ENCODE data around the gene PHETA1.

- TF ChIP-seq, protein P1, sequence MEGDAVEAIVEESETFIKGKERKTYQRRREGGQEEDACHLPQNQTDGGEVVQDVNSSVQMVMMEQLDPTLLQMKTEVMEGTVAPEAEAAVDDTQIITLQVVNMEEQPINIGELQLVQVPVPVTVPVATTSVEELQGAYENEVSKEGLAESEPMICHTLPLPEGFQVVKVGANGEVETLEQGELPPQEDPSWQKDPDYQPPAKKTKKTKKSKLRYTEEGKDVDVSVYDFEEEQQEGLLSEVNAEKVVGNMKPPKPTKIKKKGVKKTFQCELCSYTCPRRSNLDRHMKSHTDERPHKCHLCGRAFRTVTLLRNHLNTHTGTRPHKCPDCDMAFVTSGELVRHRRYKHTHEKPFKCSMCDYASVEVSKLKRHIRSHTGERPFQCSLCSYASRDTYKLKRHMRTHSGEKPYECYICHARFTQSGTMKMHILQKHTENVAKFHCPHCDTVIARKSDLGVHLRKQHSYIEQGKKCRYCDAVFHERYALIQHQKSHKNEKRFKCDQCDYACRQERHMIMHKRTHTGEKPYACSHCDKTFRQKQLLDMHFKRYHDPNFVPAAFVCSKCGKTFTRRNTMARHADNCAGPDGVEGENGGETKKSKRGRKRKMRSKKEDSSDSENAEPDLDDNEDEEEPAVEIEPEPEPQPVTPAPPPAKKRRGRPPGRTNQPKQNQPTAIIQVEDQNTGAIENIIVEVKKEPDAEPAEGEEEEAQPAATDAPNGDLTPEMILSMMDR (conservative IDR thresholded peaks at IDR 0.05; ENCODE audit: low read length): no peak
- TF ChIP-seq EZH2phosphoT487 (IDR thresholded peaks at IDR 0.05; ENCODE audit: borderline replicate concordance): no peak
Measured at GRCh38 chr12:111368291-111368787, 556 bp downstream of the PHETA1 start.

Measured in Loucy (cell line).